ENCODE data around the gene IL17C.

GRCh38 chr16:88622125-88622524, 16.2 kb upstream of the IL17C start:
- TF ChIP-seq EZH2 (IDR thresholded peaks at IDR 0.05; ENCODE audit: borderline replicate concordance, low read length) (no peak), CTCF (IDR thresholded peaks at IDR 0.05; ENCODE audit: low read length) (no peak)
